PC-9 (cell line): ENCODE results near the gene MAGEL2. TPM values are rescaled to one million over a fixed set of nuclear protein-coding genes. Genes with fewer than 3 reads are reported as not detected.

ENCODE experiments used
- BruUV-seq: library from RNA; stranded (reverse); fragments of 400-500 nt; replicated peaks from 2 replicates; lab custom pipeline; 2021; lab: Mats Ljungman, UMichigan
- CTCF ChIA-PET: fragments of 300-600 bp; sonication (Branson Sonifier 250); formaldehyde crosslinking; loops from one replicate; lab custom pipeline; 2022; ENCODE audit warnings: antibody characterized with exemption; lab: Charles Lee
- POLR2A ChIA-PET: fragments of 300-600 bp; sonication (Branson Sonifier 250); formaldehyde crosslinking; loops from one replicate; lab custom pipeline; 2022; ENCODE audit warnings: antibody characterized with exemption; ENCODE audit not compliant: unreplicated experiment; lab: Charles Lee
- DNase-seq, 2 experiments: peaks; one replicate each; pipeline versions ENCODE4 v3.0.0 to v3.0.0-alpha.2; 2015 to 2022; ENCODE audit warnings: mixed read lengths in 1 of 2
- H2AFZ ChIP-seq: fragments of 200-600 bp; sonication (generic); 2 replicates; pipeline ENCODE4 v1.8.1; 2017; ENCODE audit warnings: antibody characterized with exemption
- H3F3A ChIP-seq: fragments of 200-600 bp; sonication (generic); 2 replicates; pipeline ENCODE4 v1.8.1; 2017; ENCODE audit warnings: antibody characterized with exemption, mild to moderate bottlenecking, low read depth; ENCODE audit not compliant: insufficient read depth
- H3K27ac ChIP-seq: fragments of 200-600 bp; sonication (generic); 2 replicates; pipeline ENCODE4 v1.6.1; 2016; ENCODE audit warnings: mixed run types
- H3K27me3 ChIP-seq: fragments of 200-600 bp; sonication (generic); 2 replicates; pipeline ENCODE4 v1.6.1; 2016; ENCODE audit warnings: low read depth, mixed run types; ENCODE audit not compliant: insufficient read depth
- H3K36me3 ChIP-seq: fragments of 200-600 bp; sonication (generic); 2 replicates; pipeline ENCODE4 v1.6.1; 2016; ENCODE audit warnings: low read depth, mixed run types
- H3K4me1 ChIP-seq: fragments of 200-600 bp; sonication (generic); replicated peaks from 2 replicates; pipeline ENCODE4 v1.6.1; 2016; ENCODE audit warnings: mixed run types; ENCODE audit not compliant: insufficient read depth
- H3K4me2 ChIP-seq: fragments of 200-600 bp; sonication (generic); 2 replicates; pipeline ENCODE4 v1.6.1; 2017; ENCODE audit warnings: mixed run types
- H3K4me3 ChIP-seq: fragments of 200-600 bp; sonication (generic); 2 replicates; pipeline ENCODE4 v1.6.1; 2016; ENCODE audit warnings: mixed run types
- H3K79me2 ChIP-seq: fragments of 200-600 bp; sonication (generic); 2 replicates; pipeline ENCODE4 v1.6.1; 2017; ENCODE audit warnings: low read depth, mixed run types
- H3K9me2 ChIP-seq: fragments of 200-600 bp; sonication (generic); 2 replicates; pipeline ENCODE4 v1.8.1; 2017; ENCODE audit warnings: mild to moderate bottlenecking; ENCODE audit not compliant: insufficient read depth
- H3K9me3 ChIP-seq: fragments of 200-600 bp; sonication (generic); 2 replicates; pipeline ENCODE4 v1.8.1; 2016; ENCODE audit warnings: low read depth; ENCODE audit not compliant: insufficient read depth
- H4K20me1 ChIP-seq: fragments of 200-600 bp; sonication (generic); 2 replicates; pipeline ENCODE4 v1.8.1; 2017; ENCODE audit not compliant: insufficient read depth
- EZH2 ChIP-seq: fragments of 200-600 bp; sonication (generic); IDR thresholded peaks from 2 replicates; pipeline ENCODE4 v1.8.0; 2017; ENCODE audit warnings: antibody characterized with exemption, low read depth
- intact Hi-C: fragments of 100-400 bp; cut with micrococcal nuclease; formaldehyde crosslinking; loops from one replicate; pipeline ENCODE4 v1.10.0; 2022; ENCODE audit not compliant: unreplicated experiment
- total RNA-seq: library from RNA; stranded (reverse); gene quantifications from 2 replicates; pipeline ENCODE4 v1.2.3, GENCODE V29; 2021
- TF ChIP-seq, protein P1 (sequence below): fragments of 200-600 bp; sonication (generic); conservative IDR thresholded peaks from 2 replicates; pipeline ENCODE4 v1.6.1; 2017; ENCODE audit warnings: mixed run types, antibody characterized with exemption, mild to moderate bottlenecking, moderate library complexity

MAGEL2 gene
- total RNA-seq, 1 experiment from 2014 or later: not detected

DNA sequence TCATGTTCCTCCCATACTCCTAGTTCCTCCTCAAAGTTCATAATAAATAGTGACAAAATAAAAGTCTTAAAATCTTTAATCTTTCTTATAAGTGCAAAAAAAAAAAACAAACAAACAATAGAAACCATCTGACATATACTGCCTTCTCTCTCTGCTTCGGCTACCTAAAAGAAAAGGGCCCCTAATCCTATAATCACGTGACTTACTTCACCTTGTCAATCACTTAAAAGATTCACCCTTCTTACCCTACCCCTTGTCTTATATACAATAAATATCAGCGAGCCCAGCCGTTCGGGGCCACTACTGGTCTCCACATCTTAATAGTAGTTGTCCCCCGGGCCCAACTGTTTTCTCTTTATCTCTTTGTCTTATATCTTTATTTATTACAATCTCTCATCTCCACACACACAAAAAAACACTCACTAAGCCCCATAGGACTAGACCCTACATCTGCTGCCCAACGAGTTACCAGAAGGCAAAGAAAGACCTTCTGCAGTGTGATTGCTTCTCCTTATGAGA, 53.4 kb downstream of the MAGEL2 start:
- Histone ChIP-seq H4K20me1 (no peaks in the 10 kb centered on the region), H3K4me3 (no peak overlapping the region), H3K4me2 (no peak overlapping the region), H3K9me3 (no peaks in the 10 kb centered on the region), H3K79me2 (no peaks in the 10 kb centered on the region), H3K4me1 (no peaks in the 10 kb centered on the region), H2AFZ (no peak overlapping the region), H3K9me2 (no peaks in the 10 kb centered on the region), H3K36me3 (no peaks in the 10 kb centered on the region), H3F3A (no peaks in the 10 kb centered on the region), H3K27ac (no peak overlapping the region), H3K27me3 (no peaks in the 10 kb centered on the region)
- no TSS peak for BruUV-seq
- ChIA-PET POLR2A (interaction anchor here (0.6 kb wide), 1 partner anchor 25 kb away, joined by 8 read pairs; no protein-coding TSS in a partner anchor), CTCF (no interaction called here)
- intact Hi-C loops: loop anchor here (10.0 kb wide), 1 partner anchor 60 kb away; no protein-coding TSS in a partner anchor
- no peak for DNase-seq
- TF ChIP-seq EZH2: no peak
- TF ChIP-seq, protein P1, sequence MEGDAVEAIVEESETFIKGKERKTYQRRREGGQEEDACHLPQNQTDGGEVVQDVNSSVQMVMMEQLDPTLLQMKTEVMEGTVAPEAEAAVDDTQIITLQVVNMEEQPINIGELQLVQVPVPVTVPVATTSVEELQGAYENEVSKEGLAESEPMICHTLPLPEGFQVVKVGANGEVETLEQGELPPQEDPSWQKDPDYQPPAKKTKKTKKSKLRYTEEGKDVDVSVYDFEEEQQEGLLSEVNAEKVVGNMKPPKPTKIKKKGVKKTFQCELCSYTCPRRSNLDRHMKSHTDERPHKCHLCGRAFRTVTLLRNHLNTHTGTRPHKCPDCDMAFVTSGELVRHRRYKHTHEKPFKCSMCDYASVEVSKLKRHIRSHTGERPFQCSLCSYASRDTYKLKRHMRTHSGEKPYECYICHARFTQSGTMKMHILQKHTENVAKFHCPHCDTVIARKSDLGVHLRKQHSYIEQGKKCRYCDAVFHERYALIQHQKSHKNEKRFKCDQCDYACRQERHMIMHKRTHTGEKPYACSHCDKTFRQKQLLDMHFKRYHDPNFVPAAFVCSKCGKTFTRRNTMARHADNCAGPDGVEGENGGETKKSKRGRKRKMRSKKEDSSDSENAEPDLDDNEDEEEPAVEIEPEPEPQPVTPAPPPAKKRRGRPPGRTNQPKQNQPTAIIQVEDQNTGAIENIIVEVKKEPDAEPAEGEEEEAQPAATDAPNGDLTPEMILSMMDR: no peak

Other genes with a start within 250 kb of the MAGEL2 start
- gene GOLGA6L2, start 200.6 kb downstream of the MAGEL2 start, total RNA-seq: not detected in 2 replicates
- gene MKRN3, start 82.2 kb downstream of the MAGEL2 start, total RNA-seq: 26.1 and 28.0 TPM in 2 replicates
- not detected in 2 replicates for gene NDN, start 39.4 kb upstream of the MAGEL2 start, total RNA-seq